ACC112 (cell line): Measurements from ENCODE around the gene SGSM1.

ENCODE experiments used
- H2AFZ ChIP-seq: fragments of 200-600 bp; sonication (generic); one replicate; pipeline ENCODE4 v1.6.0; 2017; ENCODE audit warnings: antibody characterized with exemption, low read length; ENCODE audit not compliant: unreplicated experiment
- H3K27ac ChIP-seq: fragments of 200-600 bp; sonication (generic); 2 replicates; pipeline ENCODE4 v1.5.1; 2014; ENCODE audit warnings: low read depth, mild to moderate bottlenecking, antibody characterized with exemption, low read length, moderate library complexity
- H3K27me3 ChIP-seq: fragments of 200-600 bp; sonication (generic); 2 replicates; pipeline ENCODE4 v1.6.1; 2014; ENCODE audit warnings: mild to moderate bottlenecking, antibody characterized with exemption, low read length, moderate library complexity, mixed read lengths; ENCODE audit not compliant: insufficient read depth
- H3K36me3 ChIP-seq: fragments of 200-600 bp; sonication (generic); 2 replicates; pipeline ENCODE4 v1.6.1; 2016; ENCODE audit warnings: mild to moderate bottlenecking, antibody characterized with exemption, low read length, moderate library complexity, mixed read lengths; ENCODE audit not compliant: insufficient read depth
- H3K4me1 ChIP-seq: fragments of 200-600 bp; sonication (generic); one replicate; pipeline ENCODE4 v1.6.1; 2016; ENCODE audit warnings: low read length, mixed read lengths; ENCODE audit not compliant: insufficient read depth, unreplicated experiment, control insufficient read depth
- H3K4me3 ChIP-seq: fragments of 200-600 bp; sonication (generic); 2 replicates; pipeline ENCODE4 v1.5.1; 2014; ENCODE audit warnings: mild to moderate bottlenecking, low read depth, low read length
- H3K79me2 ChIP-seq: fragments of 200-600 bp; sonication (generic); one replicate; pipeline ENCODE4 v1.6.0; 2016; ENCODE audit warnings: low read length; ENCODE audit not compliant: control insufficient read depth, unreplicated experiment, insufficient read depth

SGSM1 gene

GRCh38 chr22:24868979-24869378 is 63.0 kb downstream of the SGSM1 start:
- Histone ChIP-seq H3K27ac (no peak overlapping the region), H3K79me2 (no peaks in the 10 kb centered on the region), H3K36me3 (no peaks in the 10 kb centered on the region), H3K4me3 (no peak overlapping the region), H3K4me1 (no peaks in the 10 kb centered on the region), H2AFZ (no peak overlapping the region), H3K27me3 (peaks cover 20% of the 10 kb centered on the region)

GRCh38 chr22:24871611-24872205 is 65.7 kb downstream of the SGSM1 start:
- Histone ChIP-seq H2AFZ (no peak overlapping the region), H3K4me3 (no peak overlapping the region), H3K4me1 (no peaks in the 10 kb centered on the region), H3K36me3 (no peaks in the 10 kb centered on the region), H3K27ac (no peak overlapping the region), H3K79me2 (no peaks in the 10 kb centered on the region), H3K27me3 (peaks cover 7% of the 10 kb centered on the region; the same call in 1 of the 2 replicates)

- Histone ChIP-seq H3K27me3 (peaks cover 7% of the 10 kb centered on the region; the same call in 1 of the 2 replicates), H3K4me1 (no peaks in the 10 kb centered on the region), H3K27ac (no peak overlapping the region), H2AFZ (no peak overlapping the region), H3K79me2 (no peaks in the 10 kb centered on the region), H3K4me3 (no peak overlapping the region), H3K36me3 (no peaks in the 10 kb centered on the region)
Measured at GRCh38 chr22:24873226-24873625, 67.2 kb downstream of the SGSM1 start.

GRCh38 chr22:24875862-24876506 is 70.0 kb downstream of the SGSM1 start:
- Histone ChIP-seq H2AFZ (no peak overlapping the region), H3K27me3 (peaks cover 11% of the 10 kb centered on the region; the same call in 1 of the 2 replicates)

GRCh38 chr22:24876700-24877099 is 70.7 kb downstream of the SGSM1 start:
- Histone ChIP-seq H3K79me2 (no peaks in the 10 kb centered on the region), H3K36me3 (no peaks in the 10 kb centered on the region), H3K4me1 (no peaks in the 10 kb centered on the region), H3K4me3 (no peak overlapping the region), H3K27me3 (peaks cover 7% of the 10 kb centered on the region; the same call in 1 of the 2 replicates), H2AFZ (no peak overlapping the region), H3K27ac (no peak overlapping the region)

More at GRCh38 chr22:24875862-24876506, 70.0 kb downstream of the SGSM1 start:
- Histone ChIP-seq H3K36me3 (no peaks in the 10 kb centered on the region), H3K79me2 (no peaks in the 10 kb centered on the region), H3K4me3 (no peak overlapping the region), H3K27ac (no peak overlapping the region), H3K4me1 (no peaks in the 10 kb centered on the region)

GRCh38 chr22:24878969-24879368 is 73.0 kb downstream of the SGSM1 start:
- Histone ChIP-seq H3K4me1 (no peaks in the 10 kb centered on the region), H3K27ac (no peak overlapping the region), H3K36me3 (no peaks in the 10 kb centered on the region), H2AFZ (no peak overlapping the region), H3K27me3 (peaks cover 7% of the 10 kb centered on the region; the same call in 1 of the 2 replicates), H3K79me2 (no peaks in the 10 kb centered on the region), H3K4me3 (no peak overlapping the region)

GRCh38 chr22:24883432-24883831 is 77.4 kb downstream of the SGSM1 start:
- H3K4me3 ChIP-seq = no peak overlapping the region
- no peak overlapping the region for H3K27ac ChIP-seq
- H3K36me3 ChIP-seq = no peaks in the 10 kb centered on the region
- H2AFZ ChIP-seq = no peak overlapping the region
- H3K27me3 ChIP-seq = peaks cover 12% of the 10 kb centered on the region; the same call in 1 of the 2 replicates
- H3K79me2 ChIP-seq = no peaks in the 10 kb centered on the region
- H3K4me1 ChIP-seq = no peaks in the 10 kb centered on the region

- Histone ChIP-seq H3K27me3 (0 out of 2 replicates have a peak, but pooled peaks cover 6% of the 10 kb centered on the region), H2AFZ (no peak overlapping the region), H3K4me1 (no peaks in the 10 kb centered on the region), H3K4me3 (no peak overlapping the region), H3K36me3 (no peaks in the 10 kb centered on the region), H3K27ac (no peak overlapping the region), H3K79me2 (no peaks in the 10 kb centered on the region)
Measured at GRCh38 chr22:24887260-24887659, 81.2 kb downstream of the SGSM1 start.

GRCh38 chr22:24893341-24894070 is 87.5 kb downstream of the SGSM1 start:
- H2AFZ ChIP-seq = no peak overlapping the region
- no peaks in the 10 kb centered on the region for H3K79me2 ChIP-seq
- H3K4me3 ChIP-seq = no peak overlapping the region
- no peaks in the 10 kb centered on the region for H3K27me3 ChIP-seq
- peak overlapping the region; percentile 95 for H3K27ac ChIP-seq
- H3K36me3 ChIP-seq = no peaks in the 10 kb centered on the region
- H3K4me1 ChIP-seq = peaks cover 15% of the 10 kb centered on the region

- peak overlapping the region; percentile 51; the same call in 1 of the 2 replicates for H3K4me3 ChIP-seq
- H3K4me1 ChIP-seq = peaks cover 15% of the 10 kb centered on the region
- H2AFZ ChIP-seq = no peak overlapping the region
- H3K27ac ChIP-seq = peak overlapping the region; percentile 95
- no peaks in the 10 kb centered on the region for H3K36me3 ChIP-seq
- no peaks in the 10 kb centered on the region for H3K27me3 ChIP-seq
- H3K79me2 ChIP-seq = no peaks in the 10 kb centered on the region
Measured at GRCh38 chr22:24894220-24894975, 88.4 kb downstream of the SGSM1 start.
